ENCODE measurements around the gene ENPP3. TPM values are rescaled to one million over a fixed set of nuclear protein-coding genes. Genes with fewer than 3 reads are reported as not detected.

ENPP3 gene
- total RNA-seq, 1 donor from 2014 or later: 0.82 TPM

- no peak overlapping the region for H3K27ac Mint-ChIP-seq
- TF ChIP-seq, protein P1, sequence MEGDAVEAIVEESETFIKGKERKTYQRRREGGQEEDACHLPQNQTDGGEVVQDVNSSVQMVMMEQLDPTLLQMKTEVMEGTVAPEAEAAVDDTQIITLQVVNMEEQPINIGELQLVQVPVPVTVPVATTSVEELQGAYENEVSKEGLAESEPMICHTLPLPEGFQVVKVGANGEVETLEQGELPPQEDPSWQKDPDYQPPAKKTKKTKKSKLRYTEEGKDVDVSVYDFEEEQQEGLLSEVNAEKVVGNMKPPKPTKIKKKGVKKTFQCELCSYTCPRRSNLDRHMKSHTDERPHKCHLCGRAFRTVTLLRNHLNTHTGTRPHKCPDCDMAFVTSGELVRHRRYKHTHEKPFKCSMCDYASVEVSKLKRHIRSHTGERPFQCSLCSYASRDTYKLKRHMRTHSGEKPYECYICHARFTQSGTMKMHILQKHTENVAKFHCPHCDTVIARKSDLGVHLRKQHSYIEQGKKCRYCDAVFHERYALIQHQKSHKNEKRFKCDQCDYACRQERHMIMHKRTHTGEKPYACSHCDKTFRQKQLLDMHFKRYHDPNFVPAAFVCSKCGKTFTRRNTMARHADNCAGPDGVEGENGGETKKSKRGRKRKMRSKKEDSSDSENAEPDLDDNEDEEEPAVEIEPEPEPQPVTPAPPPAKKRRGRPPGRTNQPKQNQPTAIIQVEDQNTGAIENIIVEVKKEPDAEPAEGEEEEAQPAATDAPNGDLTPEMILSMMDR (conservative IDR thresholded peaks at IDR 0.05): no peak
- no peaks in the 10 kb centered on the region for H3K9me3 Mint-ChIP-seq
- H3K4me1 Mint-ChIP-seq (ENCODE audit: unreplicated experiment): no peaks in the 10 kb centered on the region
- no peak for DNase-seq (ENCODE audit: extremely low spot score, unreplicated experiment)
- no peaks in the 10 kb centered on the region for H3K27me3 Mint-ChIP-seq
- no peaks in the 10 kb centered on the region for H3K36me3 Mint-ChIP-seq
- no peak overlapping the region for H3K4me3 Mint-ChIP-seq
Observed at GRCh38 chr6:131717836-131718542, 80.9 kb downstream of the ENPP3 start.

DNA sequence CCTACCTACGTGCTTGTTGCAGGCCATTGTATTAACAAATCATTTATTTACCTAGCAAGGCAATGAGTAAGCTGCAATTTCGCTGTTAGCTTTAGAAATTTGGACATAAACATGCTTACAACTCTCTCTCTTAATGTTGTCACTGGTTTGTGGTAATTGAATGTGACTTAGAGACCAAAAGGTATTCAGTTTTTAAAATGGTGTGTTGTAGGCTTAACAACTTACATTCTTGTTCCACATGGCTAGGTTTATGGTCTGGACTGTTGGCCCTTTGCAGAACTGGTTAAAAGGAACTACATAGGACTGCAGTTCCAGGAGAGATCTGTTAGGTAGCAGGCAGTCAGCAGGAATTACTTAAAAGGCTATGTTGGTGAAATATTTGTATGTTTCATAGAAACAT, 84.1 kb downstream of the ENPP3 start:
- no peaks in the 10 kb centered on the region for H3K9me3 Mint-ChIP-seq

GRCh38 chr6:131724114-131724513, 87.0 kb downstream of the ENPP3 start:
- Mint-ChIP-seq H3K4me1 (ENCODE audit: unreplicated experiment) (no peaks in the 10 kb centered on the region), H3K4me3 (no peak overlapping the region), H3K27ac (no peak overlapping the region), H3K9me3 (no peaks in the 10 kb centered on the region), H3K36me3 (no peaks in the 10 kb centered on the region), H3K27me3 (no peaks in the 10 kb centered on the region)
- DNase-seq (ENCODE audit: extremely low spot score, unreplicated experiment): no peak
- TF ChIP-seq, protein P1 (conservative IDR thresholded peaks at IDR 0.05): no peak

More for the DNA sequence above, 84.1 kb downstream of the ENPP3 start:
- TF ChIP-seq, protein P1 (conservative IDR thresholded peaks at IDR 0.05): no peak
- DNase-seq (ENCODE audit: extremely low spot score, unreplicated experiment): no peak
- Mint-ChIP-seq H3K27me3 (no peaks in the 10 kb centered on the region), H3K27ac (no peak overlapping the region), H3K4me3 (no peak overlapping the region), H3K36me3 (no peaks in the 10 kb centered on the region), H3K4me1 (ENCODE audit: unreplicated experiment) (no peaks in the 10 kb centered on the region)

DNA sequence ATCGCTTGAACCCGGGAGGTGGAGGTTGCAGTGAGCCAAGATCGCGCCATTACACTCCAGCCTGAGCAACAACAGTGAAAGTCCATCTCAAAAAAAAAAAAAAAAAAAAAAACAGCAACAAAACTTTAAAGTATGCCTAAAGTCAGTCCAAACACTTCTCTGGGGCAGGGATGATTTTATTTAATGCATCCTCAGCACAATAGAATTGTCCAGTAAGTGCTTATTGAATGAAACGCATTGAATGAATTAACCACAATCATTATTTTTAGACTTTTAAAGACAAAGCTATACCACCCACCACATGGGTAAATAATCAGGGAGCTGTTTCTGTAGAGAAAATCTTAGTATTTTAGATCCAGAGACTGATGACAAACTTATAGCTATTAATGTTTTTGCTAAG, 90.4 kb downstream of the ENPP3 start:
- no peak overlapping the region for H3K4me3 Mint-ChIP-seq
- no peak overlapping the region for H3K27ac Mint-ChIP-seq
- H3K4me1 Mint-ChIP-seq (ENCODE audit: unreplicated experiment): no peaks in the 10 kb centered on the region
- no peaks in the 10 kb centered on the region for H3K27me3 Mint-ChIP-seq
- TF ChIP-seq, protein P1 (conservative IDR thresholded peaks at IDR 0.05): no peak
- H3K36me3 Mint-ChIP-seq: no peaks in the 10 kb centered on the region
- no peaks in the 10 kb centered on the region for H3K9me3 Mint-ChIP-seq
- DNase-seq (ENCODE audit: extremely low spot score, unreplicated experiment): no peak

DNA sequence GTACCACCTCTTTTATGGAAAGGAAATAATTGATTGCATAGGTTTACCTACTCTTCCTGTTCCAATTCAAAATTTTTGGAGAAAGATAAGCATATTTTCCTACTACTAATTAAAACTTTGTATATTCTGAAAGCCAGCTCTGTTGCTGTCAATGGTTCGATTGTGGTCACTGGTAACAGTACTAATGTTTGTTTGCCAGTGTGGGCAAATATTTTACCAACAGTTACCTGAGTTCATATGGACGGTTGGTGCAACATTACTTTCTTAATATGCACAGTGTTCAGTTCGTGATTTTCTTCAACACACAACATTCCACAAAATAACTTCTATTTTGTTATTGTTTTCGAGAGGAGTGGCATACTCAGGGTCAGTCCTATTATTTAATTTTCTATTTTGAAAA, 90.8 kb downstream of the ENPP3 start:
- Mint-ChIP-seq H3K27ac (no peak overlapping the region), H3K27me3 (no peaks in the 10 kb centered on the region), H3K4me3 (no peak overlapping the region), H3K4me1 (ENCODE audit: unreplicated experiment) (no peaks in the 10 kb centered on the region), H3K9me3 (no peaks in the 10 kb centered on the region), H3K36me3 (no peaks in the 10 kb centered on the region)
- TF ChIP-seq, protein P1 (conservative IDR thresholded peaks at IDR 0.05): no peak
- no peak for DNase-seq (ENCODE audit: extremely low spot score, unreplicated experiment)
